ENCODE results near the gene ASTL.

Gene ASTL

GRCh38 chr2:96109361-96109680 is 29.0 kb downstream of the ASTL start:
- peaks cover 29% of the 10 kb centered on the region for H3K4me1 ChIP-seq (ENCODE audit: insufficient read depth, insufficient read length)
- TF ChIP-seq YY1 (IDR thresholded peaks at IDR 0.05; ENCODE audit: insufficient read depth, insufficient read length) (no peak), ZNF274 (IDR thresholded peaks at IDR 0.05; ENCODE audit: low read depth, low read length) (no peak), SUZ12 (IDR thresholded peaks at IDR 0.05; ENCODE audit: extremely low read depth, insufficient read depth, insufficient read length) (no peak)
- H3K4me3 ChIP-seq (ENCODE audit: insufficient read length, low read depth): no peak overlapping the region
- H3K9ac ChIP-seq (ENCODE audit: insufficient read length, low read depth): peak overlapping the region; percentile 6
- peaks cover 17% of the 10 kb centered on the region; the same call in 1 of the 2 replicates for H3K9me3 ChIP-seq (ENCODE audit: insufficient read depth, low read length)
- no peaks in the 10 kb centered on the region for H3K36me3 ChIP-seq (ENCODE audit: insufficient read depth, insufficient read length, low read length)
- no peaks in the 10 kb centered on the region for H3K27me3 ChIP-seq (ENCODE audit: insufficient read depth, insufficient read length)
- no peak for DNase-seq (ENCODE audit: low read depth, low spot score)

GRCh38 chr2:96108541-96109360 is 29.6 kb downstream of the ASTL start:
- TF ChIP-seq SUZ12 (IDR thresholded peaks at IDR 0.05; ENCODE audit: extremely low read depth, insufficient read depth, insufficient read length): no peak
- no peak for TF ChIP-seq ZNF274 (IDR thresholded peaks at IDR 0.05; ENCODE audit: low read depth, low read length)
- TF ChIP-seq YY1 (IDR thresholded peaks at IDR 0.05; ENCODE audit: insufficient read depth, insufficient read length): no peak
- DNase-seq (ENCODE audit: low read depth, low spot score): no peak
- H3K27me3 ChIP-seq (ENCODE audit: insufficient read depth, insufficient read length): no peaks in the 10 kb centered on the region
- no peak overlapping the region for H3K4me3 ChIP-seq (ENCODE audit: insufficient read length, low read depth)
- peak overlapping the region; percentile 63 for H3K9ac ChIP-seq (ENCODE audit: insufficient read length, low read depth)
- H3K36me3 ChIP-seq (ENCODE audit: insufficient read depth, insufficient read length, low read length): no peaks in the 10 kb centered on the region
- peaks cover 17% of the 10 kb centered on the region; the same call in 1 of the 2 replicates for H3K9me3 ChIP-seq (ENCODE audit: insufficient read depth, low read length)
- peaks cover 31% of the 10 kb centered on the region for H3K4me1 ChIP-seq (ENCODE audit: insufficient read depth, insufficient read length)

GRCh38 chr2:96108151-96108540 is 30.2 kb downstream of the ASTL start:
- no peak for DNase-seq (ENCODE audit: low read depth, low spot score)
- H3K27me3 ChIP-seq (ENCODE audit: insufficient read depth, insufficient read length): no peaks in the 10 kb centered on the region
- peak overlapping the region; percentile 63 for H3K9ac ChIP-seq (ENCODE audit: insufficient read length, low read depth)
- H3K4me1 ChIP-seq (ENCODE audit: insufficient read depth, insufficient read length): peaks cover 35% of the 10 kb centered on the region
- no peaks in the 10 kb centered on the region for H3K36me3 ChIP-seq (ENCODE audit: insufficient read depth, insufficient read length, low read length)
- TF ChIP-seq YY1 (IDR thresholded peaks at IDR 0.05; ENCODE audit: insufficient read depth, insufficient read length) (no peak), SUZ12 (IDR thresholded peaks at IDR 0.05; ENCODE audit: extremely low read depth, insufficient read depth, insufficient read length) (no peak)
- peaks cover 17% of the 10 kb centered on the region; the same call in 1 of the 2 replicates for H3K9me3 ChIP-seq (ENCODE audit: insufficient read depth, low read length)
- no peak overlapping the region for H3K4me3 ChIP-seq (ENCODE audit: insufficient read length, low read depth)

GRCh38 chr2:96107708-96108065 is 30.6 kb downstream of the ASTL start:
- no peak for DNase-seq (ENCODE audit: low read depth, low spot score)
- TF ChIP-seq SUZ12 (IDR thresholded peaks at IDR 0.05; ENCODE audit: extremely low read depth, insufficient read depth, insufficient read length) (no peak), ZNF274 (IDR thresholded peaks at IDR 0.05; ENCODE audit: low read depth, low read length) (no peak), YY1 (IDR thresholded peaks at IDR 0.05; ENCODE audit: insufficient read depth, insufficient read length) (no peak)
- Histone ChIP-seq H3K27me3 (ENCODE audit: insufficient read depth, insufficient read length) (no peaks in the 10 kb centered on the region), H3K9me3 (ENCODE audit: insufficient read depth, low read length) (peaks cover 17% of the 10 kb centered on the region; the same call in 1 of the 2 replicates), H3K4me3 (ENCODE audit: insufficient read length, low read depth) (no peak overlapping the region), H3K9ac (ENCODE audit: insufficient read length, low read depth) (no peak overlapping the region), H3K4me1 (ENCODE audit: insufficient read depth, insufficient read length) (peaks cover 35% of the 10 kb centered on the region), H3K36me3 (ENCODE audit: insufficient read depth, insufficient read length, low read length) (no peaks in the 10 kb centered on the region)

GRCh38 chr2:96106991-96107707 is 31.2 kb downstream of the ASTL start:
- no peak overlapping the region for H3K9ac ChIP-seq (ENCODE audit: insufficient read length, low read depth)
- H3K27me3 ChIP-seq (ENCODE audit: insufficient read depth, insufficient read length): no peaks in the 10 kb centered on the region
- no peak overlapping the region for H3K4me3 ChIP-seq (ENCODE audit: insufficient read length, low read depth)
- H3K9me3 ChIP-seq (ENCODE audit: insufficient read depth, low read length): peaks cover 17% of the 10 kb centered on the region; the same call in 1 of the 2 replicates
- TF ChIP-seq SUZ12 (IDR thresholded peaks at IDR 0.05; ENCODE audit: extremely low read depth, insufficient read depth, insufficient read length): no peak
- no peak for TF ChIP-seq YY1 (IDR thresholded peaks at IDR 0.05; ENCODE audit: insufficient read depth, insufficient read length)
- no peak for TF ChIP-seq ZNF274 (IDR thresholded peaks at IDR 0.05; ENCODE audit: low read depth, low read length)
- DNase-seq (ENCODE audit: low read depth, low spot score): no peak
- peaks cover 33% of the 10 kb centered on the region for H3K4me1 ChIP-seq (ENCODE audit: insufficient read depth, insufficient read length)
- no peaks in the 10 kb centered on the region for H3K36me3 ChIP-seq (ENCODE audit: insufficient read depth, insufficient read length, low read length)

- peaks cover 17% of the 10 kb centered on the region; the same call in 1 of the 2 replicates for H3K9me3 ChIP-seq (ENCODE audit: insufficient read depth, low read length)
- no peaks in the 10 kb centered on the region for H3K27me3 ChIP-seq (ENCODE audit: insufficient read depth, insufficient read length)
- H3K9ac ChIP-seq (ENCODE audit: insufficient read length, low read depth): no peak overlapping the region
- peaks cover 35% of the 10 kb centered on the region for H3K4me1 ChIP-seq (ENCODE audit: insufficient read depth, insufficient read length)
- no peak overlapping the region for H3K4me3 ChIP-seq (ENCODE audit: insufficient read length, low read depth)
- TF ChIP-seq YY1 (IDR thresholded peaks at IDR 0.05; ENCODE audit: insufficient read depth, insufficient read length) (no peak), SUZ12 (IDR thresholded peaks at IDR 0.05; ENCODE audit: extremely low read depth, insufficient read depth, insufficient read length) (no peak), ZNF274 (IDR thresholded peaks at IDR 0.05; ENCODE audit: low read depth, low read length) (no peak)
- DNase-seq (ENCODE audit: low read depth, low spot score): no peak
- no peaks in the 10 kb centered on the region for H3K36me3 ChIP-seq (ENCODE audit: insufficient read depth, insufficient read length, low read length)
Measured at GRCh38 chr2:96105994-96106715, 32.1 kb downstream of the ASTL start.

Measured in NT2/D1 (cell line).